GM18499 (cell line): ENCODE data around the gene NEU1.
"Not testable (repeated sequence)": the region's sequence is repeated elsewhere in the genome, so short reads cannot be mapped to it uniquely, and the experiment has no call there.

ENCODE experiments used
- ATAC-seq: cut with Tn5 transposase; IDR thresholded peaks from one replicate; pipeline ENCODE4 v1.9.1; 2021; ENCODE audit warnings: moderate number of reproducible peaks; ENCODE audit not compliant: insufficient read depth, unreplicated experiment

Gene NEU1

DNA sequence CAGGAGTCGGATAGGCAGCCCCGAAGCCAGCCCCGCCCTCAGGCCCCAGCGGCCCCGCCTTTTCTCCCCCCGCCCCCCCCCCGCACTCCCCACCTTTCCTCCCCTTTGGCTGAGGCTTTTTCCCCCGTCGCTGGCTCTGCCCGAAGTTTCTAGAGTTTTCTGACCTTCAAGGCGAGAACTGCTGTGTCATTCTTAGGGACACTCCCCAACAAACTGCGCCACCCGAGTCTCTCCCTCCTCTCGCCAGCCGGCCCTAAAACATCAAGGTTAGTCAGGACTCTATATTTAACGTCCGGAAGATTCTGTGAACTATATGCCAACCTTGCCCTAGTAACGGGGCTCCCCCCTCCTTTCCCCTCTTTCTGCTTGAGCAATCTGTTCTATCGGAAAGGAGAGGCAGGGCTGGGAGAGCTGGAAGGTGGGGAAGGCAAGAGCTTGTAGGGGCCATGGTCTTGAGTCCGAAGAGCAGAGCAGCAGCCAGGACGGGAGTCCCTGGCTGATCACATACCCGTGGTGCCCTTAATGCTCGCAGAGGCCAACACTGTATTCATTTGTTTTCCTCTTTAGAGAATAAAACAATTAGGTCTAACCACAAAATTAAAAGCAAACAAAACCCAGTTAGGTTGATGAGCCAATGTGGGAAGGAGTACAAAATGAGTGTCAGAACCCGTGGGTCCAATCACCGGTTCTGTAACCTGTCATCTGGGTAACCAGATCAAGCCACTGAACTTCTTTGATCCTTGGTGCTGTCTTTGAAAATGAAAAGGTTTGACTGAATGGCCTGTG is 40.4 kb downstream of the NEU1 start:
- ATAC-seq, result no peak

DNA sequence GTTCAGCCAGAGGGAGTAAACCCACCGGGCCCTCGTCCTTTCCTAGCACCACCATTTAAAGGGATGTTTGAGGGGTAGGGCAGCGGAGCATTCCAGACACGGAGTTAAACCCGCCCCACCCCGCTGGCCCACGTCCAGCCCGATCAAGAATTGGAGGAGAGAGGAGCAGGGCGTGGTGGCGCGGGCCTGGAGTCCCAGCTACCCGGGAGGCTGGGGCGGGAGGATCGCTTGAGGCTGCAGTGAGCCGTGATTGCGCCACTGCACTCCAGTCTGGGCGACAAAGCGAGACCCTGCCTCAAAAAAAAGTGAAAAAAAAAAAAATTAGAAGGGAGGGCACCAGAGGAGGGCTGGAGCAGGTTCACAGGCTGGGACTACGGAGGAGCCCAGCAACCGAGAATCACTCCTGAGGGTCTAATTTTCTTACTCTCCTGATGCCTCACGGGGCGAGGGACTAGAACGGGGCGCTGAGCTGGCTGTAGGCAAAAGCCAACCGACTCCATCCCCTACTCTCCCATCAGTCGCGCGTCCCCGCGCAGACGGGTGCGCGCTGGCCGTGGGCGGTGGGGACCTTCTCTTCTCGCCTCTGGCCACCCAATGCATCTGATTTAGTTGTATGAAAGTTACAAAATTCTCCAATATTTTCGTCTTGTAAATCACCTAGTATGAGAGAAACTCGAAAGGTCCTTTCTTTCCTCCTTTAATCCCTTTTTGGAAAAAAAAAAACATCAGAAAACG is 41.2 kb downstream of the NEU1 start:
- no peak for ATAC-seq

DNA sequence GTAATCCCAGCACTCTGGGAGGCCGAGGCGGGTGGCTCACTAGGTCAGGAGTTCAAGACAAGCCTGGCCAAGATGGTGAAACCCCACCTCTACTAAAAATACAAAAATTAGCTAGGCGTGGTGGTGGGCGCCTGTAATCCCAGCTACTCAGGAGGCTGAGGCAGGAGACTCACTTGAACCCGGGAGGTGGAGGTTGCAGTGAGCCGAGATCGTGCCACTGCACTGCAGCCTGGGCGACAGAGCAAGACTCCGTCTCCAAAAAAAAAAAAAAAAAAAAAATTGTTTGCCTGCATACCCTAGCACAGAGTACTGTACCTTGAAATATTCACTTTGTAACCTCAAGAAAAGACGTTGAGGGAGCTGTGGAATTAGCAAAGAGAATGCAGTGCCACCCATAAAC is 42.2 kb downstream of the NEU1 start:
- ATAC-seq, result not testable (repeated sequence)

DNA sequence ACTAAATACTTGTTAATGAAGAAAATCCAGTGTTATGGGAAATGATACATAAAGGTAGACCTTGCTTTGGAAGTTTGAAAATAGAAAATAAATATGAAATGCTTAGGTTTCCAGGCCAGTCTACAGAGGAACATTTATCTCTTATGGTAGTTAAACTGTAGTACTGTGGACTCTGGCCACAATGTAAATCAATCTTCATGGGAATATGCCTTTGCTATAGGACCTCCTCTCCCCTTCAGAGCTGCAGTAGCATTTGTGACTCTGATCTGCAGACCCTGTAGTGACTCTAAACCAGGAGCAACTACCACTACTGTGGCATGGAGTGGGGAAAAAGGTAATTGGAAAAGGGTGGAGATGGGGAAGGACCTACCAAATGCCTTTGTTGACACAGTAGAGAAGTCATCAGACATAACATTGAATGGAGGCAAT is 42.7 kb downstream of the NEU1 start:
- no peak for ATAC-seq

DNA sequence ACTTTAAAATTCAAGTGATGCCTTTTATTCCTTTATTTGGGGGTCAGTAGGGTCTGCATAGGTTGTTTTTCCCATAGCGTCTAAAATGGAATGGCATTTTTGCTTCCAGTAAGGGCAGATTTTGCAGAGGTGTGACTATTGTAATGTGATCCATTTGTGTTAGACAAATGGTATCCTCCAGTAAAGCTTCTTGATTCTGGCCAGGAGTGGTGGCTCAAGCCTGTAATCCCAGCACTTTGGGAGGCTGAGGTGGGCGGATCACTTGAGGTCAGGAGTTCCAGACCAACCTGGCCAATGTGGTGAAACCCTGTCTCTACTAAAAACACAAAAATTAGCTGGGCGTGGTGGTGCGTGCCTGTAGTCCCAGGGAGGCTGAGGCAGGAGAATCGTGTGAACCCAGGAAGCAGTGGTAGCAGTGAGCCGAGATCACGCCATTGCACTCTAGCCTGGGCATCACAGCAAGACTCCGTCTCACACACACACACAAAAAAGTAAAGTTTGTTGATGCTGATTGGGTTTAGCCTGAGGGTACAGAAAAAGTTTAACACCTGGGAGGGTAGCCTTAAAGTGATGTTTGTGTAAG is 44.6 kb downstream of the NEU1 start:
- ATAC-seq, result not testable (repeated sequence)

DNA sequence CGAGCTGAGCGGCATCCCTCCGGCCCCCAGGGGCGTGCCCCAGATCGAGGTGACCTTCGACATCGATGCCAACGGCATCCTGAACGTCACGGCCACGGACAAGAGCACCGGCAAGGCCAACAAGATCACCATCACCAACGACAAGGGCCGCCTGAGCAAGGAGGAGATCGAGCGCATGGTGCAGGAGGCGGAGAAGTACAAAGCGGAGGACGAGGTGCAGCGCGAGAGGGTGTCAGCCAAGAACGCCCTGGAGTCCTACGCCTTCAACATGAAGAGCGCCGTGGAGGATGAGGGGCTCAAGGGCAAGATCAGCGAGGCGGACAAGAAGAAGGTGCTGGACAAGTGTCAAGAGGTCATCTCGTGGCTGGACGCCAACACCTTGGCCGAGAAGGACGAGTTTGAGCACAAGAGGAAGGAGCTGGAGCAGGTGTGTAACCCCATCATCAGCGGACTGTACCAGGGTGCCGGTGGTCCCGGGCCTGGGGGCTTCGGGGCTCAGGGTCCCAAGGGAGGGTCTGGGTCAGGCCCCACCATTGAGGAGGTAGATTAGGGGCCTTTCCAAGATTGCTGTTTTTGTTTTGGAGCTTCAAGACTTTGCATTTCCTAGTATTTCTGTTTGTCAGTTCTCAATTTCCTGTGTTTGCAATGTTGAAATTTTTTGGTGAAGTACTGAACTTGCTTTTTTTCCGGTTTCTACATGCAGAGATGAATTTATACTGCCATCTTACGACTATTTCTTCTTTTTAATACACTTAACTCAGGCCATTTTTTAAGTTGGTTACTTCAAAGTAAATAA is 45.3 kb downstream of the NEU1 start:
- not testable (repeated sequence) for ATAC-seq

DNA sequence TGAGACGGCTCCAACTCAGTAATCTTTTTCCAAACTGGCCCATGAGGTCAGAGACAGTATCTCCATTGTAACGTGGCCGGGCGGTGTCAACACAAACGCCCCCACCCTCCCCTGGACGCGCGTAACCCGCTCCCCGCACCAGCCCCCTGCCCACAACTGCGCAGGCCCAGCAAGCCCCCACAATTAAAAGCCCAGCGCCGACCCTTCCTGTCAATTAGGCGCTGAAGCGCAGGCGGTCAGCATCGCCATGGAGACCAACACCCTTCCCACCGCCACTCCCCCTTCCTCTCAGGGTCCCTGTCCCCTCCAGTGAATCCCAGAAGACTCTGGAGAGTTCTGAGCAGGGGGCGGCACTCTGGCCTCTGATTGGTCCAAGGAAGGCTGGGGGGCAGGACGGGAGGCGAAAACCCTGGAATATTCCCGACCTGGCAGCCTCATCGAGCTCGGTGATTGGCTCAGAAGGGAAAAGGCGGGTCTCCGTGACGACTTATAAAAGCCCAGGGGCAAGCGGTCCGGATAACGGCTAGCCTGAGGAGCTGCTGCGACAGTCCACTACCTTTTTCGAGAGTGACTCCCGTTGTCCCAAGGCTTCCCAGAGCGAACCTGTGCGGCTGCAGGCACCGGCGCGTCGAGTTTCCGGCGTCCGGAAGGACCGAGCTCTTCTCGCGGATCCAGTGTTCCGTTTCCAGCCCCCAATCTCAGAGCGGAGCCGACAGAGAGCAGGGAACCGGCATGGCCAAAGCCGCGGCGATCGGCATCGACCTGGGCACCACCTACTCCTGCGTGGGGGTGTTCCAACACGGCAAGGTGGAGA is 47.4 kb downstream of the NEU1 start, which contains the start of the genes HSPA1A and HSPA1L:
Gene HSPA1A, plus strand, starts transcription at position 519 of the 814 bp plus-strand sequence. Its CDS starts 214 bp downstream, at position 733.
Gene HSPA1L, minus strand, starts transcription at position 259 of the 814 bp plus-strand sequence. CDS start 3,311 bp downstream, outside the sequence.
- no peak for ATAC-seq

DNA sequence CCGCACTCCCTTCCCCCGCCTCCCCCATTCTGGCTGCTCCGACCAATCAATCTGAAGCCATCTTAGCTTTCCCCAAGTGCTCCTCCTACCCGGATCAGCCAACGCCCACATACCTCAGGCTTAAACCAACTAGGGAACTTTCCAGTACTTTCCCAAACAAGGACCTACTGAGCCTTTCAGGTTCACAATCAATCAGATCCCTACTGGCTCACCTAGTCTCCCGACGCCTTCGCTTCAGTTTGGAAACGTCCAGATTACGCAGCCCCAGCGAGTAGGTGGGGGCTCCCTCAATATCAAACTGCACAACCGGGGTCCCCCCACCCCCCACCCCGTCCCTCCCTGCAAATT is 48.0 kb downstream of the NEU1 start:
- ATAC-seq, result no peak

DNA sequence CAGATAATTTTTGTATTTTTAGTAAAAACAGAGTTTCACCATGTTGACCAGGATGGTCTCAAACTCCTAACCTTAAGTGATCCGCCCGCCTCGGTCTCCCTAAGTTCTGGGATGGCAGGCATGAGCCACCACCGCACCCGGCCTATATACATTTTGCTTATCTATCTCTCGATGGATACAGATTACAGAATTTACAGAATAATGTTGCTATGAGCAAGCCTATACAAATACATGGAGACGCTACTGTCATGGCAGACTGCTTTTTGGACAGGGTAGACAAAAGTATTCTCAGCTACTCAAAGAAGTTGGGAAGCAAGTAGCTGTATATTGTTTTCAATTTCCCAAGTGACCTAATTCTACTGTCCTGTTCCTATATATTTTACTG is 49.2 kb downstream of the NEU1 start:
- ATAC-seq, result no peak

DNA sequence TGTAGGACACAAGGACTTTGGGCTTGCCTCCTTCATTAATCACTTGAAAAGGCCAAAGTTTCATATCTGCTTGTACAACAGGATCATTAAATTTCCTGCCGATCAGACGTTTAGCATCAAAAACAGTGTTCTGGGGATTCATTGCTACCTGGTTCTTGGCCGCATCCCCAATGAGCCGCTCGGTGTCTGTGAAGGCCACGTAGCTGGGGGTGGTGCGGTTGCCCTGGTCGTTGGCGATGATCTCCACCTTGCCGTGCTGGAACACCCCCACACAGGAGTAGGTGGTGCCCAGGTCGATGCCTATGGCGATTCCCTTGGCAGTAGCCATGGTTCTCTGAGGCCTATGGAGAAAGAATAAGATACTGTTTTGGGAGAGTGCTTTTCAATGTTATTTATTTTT is 51.0 kb downstream of the NEU1 start:
- no peak for ATAC-seq

DNA sequence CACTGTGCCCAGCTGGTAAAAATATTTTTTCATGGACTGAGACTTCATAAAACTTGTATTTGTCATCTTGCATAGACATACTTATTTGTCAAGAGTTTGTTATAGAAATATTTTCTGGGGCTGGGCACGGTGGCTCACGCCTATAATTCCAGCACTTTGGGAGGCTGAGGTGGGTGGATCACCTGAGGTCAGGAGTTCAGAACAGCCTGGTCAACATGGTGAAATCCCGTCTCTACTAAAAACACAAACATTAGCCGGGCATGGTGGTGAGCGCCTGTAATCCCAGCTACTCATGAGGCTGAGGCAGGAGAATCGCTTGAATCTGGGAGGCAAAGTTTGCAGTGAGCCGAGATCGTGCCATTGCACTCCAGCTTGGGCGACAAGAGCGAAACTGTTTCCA is 54.0 kb downstream of the NEU1 start:
- ATAC-seq, result not testable (repeated sequence)
